Kidney glomerular epithelial cell (primary cell): Measurements from ENCODE around the gene CDH10.

Source experiments
- DNase-seq: peaks from one replicate; lab custom pipeline; 2025; lab: John Stamatoyannopoulos, UW

CDH10 gene

DNA sequence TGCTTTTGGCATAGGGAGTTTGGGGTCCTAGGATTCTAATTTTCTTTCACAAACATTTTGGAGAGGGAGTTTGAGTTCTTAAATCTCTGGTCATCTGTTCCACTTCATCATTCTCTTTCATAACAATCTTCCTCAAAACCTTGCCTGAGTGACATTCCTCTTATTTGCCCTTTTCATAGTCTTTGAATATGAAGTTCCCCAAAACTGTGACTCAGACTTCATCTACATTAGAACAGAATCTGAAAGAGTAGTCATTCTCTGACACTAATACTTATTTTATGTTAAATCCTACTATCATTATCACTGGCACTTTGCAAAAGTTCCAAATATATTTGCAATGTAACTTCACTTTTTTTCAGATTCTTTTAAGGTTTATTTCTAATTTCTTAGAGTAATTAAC is 163.8 kb downstream of the CDH10 start:
- DNase-seq, result no peak

DNA sequence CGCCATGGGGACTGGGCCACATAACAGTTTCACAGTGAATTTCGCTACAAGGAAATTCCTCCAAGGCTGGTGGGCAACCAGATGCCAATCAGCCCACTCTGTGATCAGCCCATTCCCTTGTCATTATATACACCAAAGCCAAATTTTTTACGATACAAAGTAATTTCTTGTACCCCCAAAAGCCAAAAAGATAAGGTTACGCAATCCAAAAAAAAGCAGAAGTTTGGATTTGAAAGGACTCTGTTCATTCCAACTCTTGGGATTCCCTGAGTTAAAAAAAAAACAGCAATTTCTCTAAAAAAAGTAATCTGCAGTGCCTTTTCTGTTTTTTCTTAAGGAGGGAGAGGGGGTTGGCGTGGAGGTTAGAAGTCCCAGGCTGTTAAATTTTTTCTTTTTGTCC is 166.8 kb downstream of the CDH10 start:
- no peak for DNase-seq

DNA sequence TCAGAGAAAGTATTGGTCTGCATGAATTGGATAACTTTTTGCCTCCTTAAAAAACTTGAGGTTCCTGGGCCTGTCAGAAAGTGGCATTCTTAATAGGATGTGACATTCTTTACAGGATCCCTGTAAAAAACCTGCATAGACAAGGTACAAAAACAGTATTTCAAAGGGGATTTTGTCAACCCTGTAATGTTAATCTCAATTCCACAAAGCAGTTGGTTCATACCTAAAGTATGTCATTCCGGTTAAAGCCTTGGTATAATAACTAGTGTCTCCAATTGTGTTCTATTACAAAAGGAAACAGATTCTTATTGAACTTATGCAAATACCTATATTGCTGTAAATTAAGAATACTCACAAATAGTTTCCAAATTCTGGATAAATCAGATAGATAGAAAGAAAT is 169.7 kb downstream of the CDH10 start:
- DNase-seq, result no peak

DNA sequence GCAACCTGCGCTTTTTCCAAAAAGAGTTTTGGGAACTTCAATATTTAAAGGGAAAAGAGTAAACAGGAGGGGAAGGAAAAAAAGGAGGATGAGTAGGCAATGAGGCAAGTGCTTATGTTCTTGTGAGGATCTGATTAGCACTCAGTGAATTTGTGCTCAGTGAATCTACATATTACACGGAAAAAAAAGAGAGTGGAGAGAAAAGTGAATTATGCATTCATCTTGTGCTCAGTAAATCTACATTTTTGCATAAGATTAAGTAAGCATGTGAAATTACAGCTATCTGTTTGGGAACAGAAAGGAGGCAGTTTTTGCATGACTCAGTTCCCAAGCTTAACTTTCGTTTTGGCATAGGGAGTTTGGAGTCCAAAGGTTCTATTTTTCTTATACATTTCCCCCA is 170.1 kb downstream of the CDH10 start:
- DNase-seq, result no peak

DNA sequence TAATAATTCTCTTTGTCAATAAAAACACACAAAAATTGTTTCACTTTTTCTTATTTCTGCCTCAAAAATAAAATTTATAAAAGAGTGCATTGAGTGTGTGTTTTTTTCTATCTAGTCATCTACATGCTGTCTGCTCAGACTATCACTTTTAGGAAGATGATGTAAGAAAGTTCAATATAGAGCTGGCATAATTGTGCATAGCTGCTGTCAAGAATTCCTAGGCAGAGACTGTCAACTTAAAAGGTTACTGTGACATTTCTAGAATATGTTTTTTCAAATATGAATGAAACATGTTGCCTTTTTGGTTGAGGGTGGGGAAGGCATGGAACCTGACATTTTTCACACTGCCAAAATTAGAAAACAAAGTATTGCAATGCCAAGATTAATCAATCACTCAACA is 172.3 kb downstream of the CDH10 start:
- DNase-seq, result no peak

DNA sequence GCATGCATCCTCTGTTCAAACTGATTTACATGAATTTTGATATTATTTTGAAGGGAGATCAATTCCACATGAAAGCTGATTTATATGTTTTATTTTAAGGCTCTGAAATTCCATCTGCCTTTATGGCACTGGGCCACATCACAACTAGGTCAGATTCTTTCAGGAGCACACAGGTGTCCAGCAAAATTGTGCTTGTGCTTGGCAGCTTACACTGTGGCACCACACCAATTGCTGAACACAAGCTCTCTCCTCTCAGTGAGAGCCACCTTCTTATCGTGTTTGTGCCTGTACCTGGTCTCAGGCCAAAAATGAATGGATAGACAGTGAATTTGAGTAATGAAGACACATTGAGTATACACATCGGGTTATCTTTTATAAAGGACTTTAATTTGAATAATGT is 200.4 kb downstream of the CDH10 start:
- DNase-seq, result no peak

DNA sequence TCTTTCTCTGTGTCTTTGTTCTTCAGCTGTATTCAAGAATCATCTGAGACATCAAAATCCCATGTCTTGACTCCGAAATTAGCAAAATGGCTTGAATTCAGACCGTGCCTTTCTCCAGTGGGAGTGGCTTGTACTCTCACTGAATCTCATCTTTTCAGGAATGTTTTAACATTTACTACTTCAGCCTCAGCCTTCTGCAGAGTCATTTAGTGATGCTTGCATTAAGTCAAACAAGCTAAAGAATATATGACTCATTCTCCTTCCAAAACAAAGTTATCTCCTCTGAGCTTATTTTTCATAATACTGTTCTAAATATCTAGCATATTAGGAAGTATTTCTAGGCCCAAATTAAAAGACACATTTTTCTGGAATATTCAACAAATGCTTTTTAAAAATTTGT is 205.3 kb downstream of the CDH10 start:
- DNase-seq, result no peak
